Measurements from ENCODE around the gene FER1L5.
"Not testable (repeated sequence)": the region's sequence is repeated elsewhere in the genome, so short reads cannot be mapped to it uniquely, and the experiment has no call there.

Gene FER1L5

DNA sequence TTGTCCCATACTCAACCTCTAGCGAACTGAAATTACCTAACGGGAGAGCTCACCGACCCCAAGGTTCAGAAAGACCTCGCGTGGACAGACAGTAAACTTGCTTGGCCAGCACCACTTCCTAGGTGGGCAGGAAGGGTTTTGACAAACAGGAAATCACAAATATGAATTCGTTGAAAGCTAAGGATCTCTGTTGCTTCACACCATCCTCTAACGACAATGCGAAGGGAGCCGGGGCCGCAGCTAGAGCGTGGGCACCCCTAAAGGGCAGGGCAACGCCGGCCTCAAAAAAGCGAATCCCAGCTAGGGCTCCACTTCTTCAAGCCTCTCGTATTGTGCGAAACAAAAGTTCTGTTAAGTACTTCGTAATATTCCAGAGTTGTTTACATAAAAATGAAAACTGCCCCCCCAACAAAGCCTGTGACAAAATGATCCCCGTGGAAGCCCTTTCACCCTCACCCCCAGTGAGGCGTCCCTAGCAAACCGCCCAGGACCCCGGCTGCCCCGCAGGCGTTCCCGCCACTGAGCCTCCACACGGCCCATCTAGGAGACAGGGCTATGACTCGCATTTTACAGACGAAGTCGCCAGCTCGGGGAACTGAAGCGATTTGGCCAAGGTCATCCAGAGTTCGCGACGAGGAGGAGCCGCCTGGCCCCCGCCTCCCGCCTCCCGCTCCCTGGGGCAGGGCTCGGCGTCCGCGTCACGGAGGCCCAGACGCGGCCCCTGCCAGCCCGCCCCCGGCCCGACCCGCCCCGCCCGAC is 5.0 kb upstream of the FER1L5 start:
- peak; percentile 89 for DNase-seq

- peak; percentile 96 for DNase-seq
These were observed 4.1 kb upstream of the FER1L5 start, which contains the start of gene KANSL3 for GRCh38 chr2:96638144-96639121. TSS of gene KANSL3 (minus strand) at chr2:96638312. CDS start at chr2:96637135, 1,177 bp downstream.

- no peak for DNase-seq
These were observed 5.1 kb downstream of the FER1L5 start for GRCh38 chr2:96647681-96648080.

DNA sequence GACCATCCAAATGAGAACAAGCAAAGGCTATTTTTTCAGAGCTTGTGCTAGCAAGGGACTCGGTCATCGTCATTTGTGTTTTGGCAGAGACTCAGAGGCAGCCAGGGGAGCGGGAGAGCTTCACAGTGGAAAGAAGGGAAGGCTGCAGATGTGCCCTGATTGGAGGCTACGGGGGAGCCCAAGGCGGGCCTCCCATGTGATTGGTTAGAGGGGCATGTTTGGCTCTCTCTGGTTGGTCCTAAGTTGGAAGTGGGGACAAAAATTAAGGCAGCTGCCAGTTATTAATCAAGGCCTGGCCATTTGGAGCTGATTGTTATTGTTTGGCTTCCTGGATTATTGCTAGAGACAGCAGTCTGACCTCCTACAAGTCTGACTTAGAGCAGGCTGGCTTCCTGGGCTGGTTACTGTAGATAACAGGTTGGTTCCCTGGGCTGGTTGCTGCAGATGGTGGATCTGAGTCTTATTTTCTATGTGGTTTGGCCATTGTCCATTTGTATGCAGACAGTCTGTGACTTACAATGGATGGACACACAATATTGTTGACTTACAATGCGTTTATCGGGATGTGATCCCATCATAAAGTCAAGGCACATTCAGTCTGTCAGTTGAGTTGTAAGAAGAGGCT is 5.9 kb downstream of the FER1L5 start:
- DNase-seq = no peak

DNA sequence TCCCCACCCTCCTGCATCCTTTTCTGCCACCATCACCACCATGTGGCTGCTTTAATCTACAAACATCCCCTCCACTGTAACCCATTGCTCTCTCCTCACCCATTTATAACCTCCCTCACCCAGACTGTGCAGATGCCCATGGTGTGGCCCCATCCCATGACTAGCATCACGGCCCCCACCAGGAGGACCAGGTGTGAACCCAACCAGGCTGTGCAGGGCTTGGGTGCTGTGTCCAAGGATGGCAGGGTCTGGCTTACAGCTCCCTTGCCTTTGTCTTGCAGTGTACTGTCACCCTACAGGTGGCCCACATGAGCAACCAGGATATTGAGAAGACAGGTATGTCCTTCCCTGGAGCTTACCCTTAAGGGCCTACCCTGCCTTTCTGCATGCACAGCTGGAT is 6.8 kb downstream of the FER1L5 start:
- DNase-seq = no peak

DNA sequence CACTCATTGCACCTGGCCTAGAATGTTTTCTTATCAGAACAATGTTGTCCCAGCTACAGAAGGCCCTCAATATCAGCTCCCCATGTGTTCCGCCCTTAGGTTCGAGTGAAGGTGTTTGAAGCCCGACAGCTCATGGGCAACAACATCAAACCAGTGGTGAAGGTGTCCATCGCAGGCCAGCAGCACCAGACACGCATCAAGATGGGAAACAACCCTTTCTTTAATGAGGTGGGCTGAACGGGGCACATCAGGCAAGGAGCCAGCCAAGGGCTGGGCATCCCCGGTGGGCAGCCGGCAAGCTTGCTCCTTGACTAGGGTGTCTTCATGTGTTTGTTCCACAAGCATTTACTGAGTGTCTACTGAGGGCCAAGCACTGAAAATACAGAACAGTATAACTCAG is 9.2 kb downstream of the FER1L5 start:
- DNase-seq = no peak

DNA sequence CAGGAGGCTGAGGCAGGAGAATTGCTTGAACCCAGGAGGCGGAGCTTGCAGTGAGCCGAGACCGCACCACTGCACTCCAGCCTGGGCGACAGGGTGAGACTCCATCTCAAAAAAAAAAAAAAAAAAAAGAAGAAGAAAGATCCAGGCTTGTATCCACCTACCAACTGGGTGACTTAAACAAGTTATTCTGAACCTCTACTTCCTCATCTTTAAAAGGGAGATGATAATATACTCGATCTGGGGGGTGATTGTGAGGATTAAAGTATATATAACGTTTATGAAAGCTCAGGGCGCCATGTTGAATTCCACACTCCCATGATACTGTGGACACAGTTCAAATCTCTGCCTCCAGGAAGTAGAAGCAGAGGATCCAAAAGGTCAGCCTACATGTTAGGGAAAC is 12.2 kb downstream of the FER1L5 start:
- not testable (repeated sequence) for DNase-seq

DNA sequence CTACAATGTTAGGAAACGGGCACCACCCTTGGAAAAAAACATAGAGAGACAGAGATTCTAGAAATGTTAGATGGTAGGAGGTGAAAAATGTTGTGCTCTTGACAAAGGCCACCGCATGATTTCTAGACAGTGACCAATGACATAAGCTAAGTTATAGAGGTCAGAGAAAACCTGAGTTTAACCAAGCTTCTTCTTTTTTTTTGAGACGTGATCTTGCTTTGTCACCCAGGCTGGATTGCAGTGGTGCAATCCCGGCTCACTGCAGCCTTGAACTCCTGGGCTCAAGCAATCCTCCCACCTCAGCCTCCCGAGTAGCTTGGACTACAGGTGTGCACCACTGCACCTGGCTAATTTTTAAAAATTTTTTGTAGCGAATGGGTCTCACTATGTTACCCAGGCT is 13.0 kb downstream of the FER1L5 start:
- DNase-seq = no peak

DNA sequence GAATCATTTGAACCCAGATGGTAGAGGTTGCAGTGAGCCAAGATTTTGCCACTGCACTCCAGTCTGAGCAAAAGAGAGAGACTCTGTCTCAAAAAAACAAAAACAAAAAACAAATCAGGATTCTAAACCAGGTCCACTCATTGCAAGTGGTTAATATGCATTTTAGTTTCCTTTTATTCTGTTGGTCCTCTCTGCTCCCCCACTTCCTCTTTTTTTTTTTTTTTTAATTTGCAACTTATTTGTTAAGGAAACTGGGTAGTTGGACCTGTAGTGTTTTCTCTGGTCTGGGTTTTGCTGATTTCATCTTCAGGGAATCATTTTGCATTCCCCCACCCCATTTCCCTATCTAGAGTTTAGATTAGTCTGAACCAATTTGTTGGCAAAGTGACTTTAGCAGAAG is 14.0 kb downstream of the FER1L5 start:
- no peak for DNase-seq

DNA sequence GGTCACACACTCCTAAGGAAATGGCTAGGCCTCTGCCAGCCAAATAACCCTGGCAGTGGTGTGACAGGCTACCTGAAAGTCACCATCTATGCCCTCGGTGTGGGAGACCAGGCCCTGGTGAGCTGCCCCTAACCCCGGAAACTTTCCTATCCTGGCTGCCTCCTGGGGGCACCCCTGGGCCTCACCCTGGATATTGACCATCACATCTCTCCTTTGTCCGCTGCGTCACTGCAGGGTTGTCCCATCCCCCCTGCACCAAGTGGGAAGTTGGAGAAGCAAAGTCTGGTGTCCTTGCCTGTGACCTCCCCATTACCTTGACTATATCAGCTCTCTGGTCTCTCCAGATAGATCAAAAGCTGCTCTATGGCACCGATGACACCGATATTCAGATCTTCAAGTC is 18.8 kb downstream of the FER1L5 start:
- no peak for DNase-seq

- no peak for DNase-seq
These were observed 19.8 kb downstream of the FER1L5 start for GRCh38 chr2:96662360-96662759.

GRCh38 chr2:96663177-96663576 is 20.6 kb downstream of the FER1L5 start:
- no peak for DNase-seq

DNA sequence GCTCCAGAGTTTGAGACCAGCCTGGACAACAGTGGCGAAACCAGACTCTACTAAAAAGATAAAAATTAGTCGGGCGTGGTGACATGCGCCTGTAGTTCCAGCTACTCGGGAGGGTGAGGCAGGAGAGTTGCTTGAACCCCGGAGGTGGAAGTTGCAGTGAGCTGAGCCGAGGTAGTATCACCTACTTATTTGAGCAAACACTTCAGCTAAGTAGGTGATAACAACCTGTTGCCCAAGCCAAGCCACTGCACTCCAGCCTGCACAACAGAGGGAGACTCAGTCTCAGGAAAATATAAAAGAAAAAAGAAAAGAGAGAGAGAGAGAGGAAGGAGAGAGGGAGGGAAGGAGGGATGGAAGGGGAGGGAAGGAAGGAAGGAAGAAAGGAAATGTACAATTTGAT is 21.3 kb downstream of the FER1L5 start:
- no peak for DNase-seq

DNA sequence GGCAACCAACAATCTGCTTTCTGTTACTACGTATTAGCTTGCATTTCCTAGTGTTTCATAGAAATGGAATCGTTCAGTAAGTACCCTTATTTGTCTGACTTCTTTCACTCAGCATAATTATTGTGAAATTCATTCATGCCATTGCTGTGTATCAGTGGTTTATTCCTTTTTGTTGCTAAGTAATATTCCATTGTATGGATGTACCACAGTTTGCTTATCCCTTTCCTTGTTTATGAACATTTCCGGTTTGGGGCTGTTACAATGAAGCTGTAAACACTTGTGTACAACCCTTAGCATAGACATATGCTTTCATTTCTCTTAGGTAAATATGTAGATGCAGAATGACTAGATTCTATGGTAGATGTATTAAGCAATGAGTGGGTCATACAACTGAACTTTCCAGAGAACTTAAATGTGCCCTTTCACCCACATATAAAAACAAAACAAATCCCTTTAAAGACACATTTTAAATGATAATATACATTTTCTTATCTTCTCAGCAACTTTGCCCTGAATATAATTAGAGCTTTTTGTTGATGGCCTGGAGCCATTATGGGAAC is 21.9 kb downstream of the FER1L5 start:
- no peak for DNase-seq

DNA sequence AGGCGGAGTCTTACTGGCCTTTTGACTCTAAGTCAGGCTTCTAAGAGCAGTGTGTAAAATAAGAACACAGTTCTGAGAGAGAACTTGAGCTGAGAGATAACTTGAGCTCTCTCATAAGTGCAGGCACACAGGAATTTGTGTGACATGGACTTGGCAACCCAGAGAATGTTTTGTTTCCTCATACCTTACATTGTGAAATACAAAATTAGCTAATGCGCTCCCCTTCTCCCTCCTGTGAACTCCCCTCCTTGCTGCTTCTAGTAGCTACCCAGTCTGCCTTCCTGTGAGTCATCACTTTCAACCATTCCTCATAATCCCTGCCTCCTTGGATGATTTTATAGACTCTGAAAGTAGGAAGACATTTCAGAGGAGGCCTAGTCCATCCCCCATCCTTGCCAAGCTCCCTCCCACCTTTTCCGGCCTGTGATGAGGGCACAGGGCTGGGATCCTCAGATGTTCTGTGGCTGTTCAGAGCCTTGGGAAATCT is 22.6 kb downstream of the FER1L5 start:
- DNase-seq = no peak

GRCh38 chr2:96665717-96666116 is 23.2 kb downstream of the FER1L5 start:
- not testable (repeated sequence) for DNase-seq

DNA sequence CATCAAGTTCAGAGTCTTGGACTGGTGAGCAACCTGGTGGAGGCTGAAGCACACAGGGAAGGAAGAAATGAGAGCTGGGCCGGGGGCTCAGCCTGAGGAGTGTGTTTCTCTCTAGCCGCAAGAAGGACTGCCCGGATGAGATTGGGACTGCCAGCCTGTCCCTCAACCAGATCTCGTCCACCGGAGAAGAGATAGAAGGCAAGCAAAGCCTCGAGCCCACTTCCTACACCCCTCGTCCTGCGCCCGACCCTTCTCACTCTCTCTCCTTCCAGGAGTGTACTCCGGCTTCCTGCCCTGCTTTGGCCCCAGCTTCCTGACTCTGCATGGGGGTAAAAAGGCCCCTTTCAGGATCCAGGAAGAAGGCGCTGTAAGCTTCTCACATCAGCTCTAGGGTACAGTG is 26.2 kb downstream of the FER1L5 start:
- DNase-seq = no peak

DNA sequence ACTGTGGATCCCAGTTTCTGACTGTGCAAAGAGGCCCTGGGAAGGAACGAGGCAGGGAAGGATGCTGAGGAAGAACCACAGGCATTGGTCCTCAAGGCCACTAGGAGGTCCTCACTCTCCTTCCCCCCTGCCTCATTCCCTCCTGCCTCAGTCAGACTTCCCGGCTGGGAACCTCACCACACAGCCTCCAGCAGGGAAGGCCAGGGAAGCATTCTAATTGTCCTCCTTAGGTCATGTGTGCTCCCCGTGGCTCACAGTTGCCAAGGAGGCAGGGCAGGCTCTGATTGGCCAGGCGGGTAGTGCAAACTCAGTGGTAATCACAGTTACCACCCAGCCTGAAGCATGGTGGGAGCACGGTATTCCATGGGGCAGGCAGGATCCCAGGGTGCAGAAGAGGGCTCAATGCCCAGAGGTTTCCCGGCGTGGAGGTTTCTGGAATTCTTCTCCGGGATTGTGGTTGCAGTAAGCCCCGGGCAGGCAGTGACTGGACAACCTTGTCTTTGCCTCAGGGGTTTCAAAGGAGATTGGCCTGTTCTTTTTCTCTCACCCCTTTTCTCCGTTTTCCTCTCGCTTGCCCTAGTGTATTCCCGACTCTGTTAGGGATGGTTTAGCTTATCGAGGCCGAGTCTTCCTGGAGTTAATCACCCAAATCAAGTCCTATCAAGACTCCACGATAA is 27.1 kb downstream of the FER1L5 start:
- DNase-seq = no peak

DNA sequence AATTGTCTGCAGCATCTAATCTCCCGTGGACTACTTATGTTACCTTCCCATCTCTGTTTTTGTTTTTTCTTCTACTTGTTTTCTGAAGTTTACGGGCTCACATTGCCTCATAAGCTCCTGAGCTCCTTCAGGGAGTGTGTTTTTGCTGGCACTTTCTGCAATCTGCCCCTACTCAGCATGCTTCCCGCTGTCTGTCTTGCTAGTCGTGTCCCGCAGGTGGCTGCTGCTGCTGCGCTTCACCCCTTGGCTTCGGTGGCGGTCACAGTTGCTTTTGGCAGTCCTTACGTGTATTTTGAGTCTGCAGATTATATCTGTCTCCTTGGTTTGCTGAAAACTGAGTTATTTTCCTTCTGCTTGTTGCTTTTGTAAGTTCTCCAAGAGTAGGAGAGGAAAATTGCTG is 37.3 kb downstream of the FER1L5 start:
- no peak for DNase-seq

DNA sequence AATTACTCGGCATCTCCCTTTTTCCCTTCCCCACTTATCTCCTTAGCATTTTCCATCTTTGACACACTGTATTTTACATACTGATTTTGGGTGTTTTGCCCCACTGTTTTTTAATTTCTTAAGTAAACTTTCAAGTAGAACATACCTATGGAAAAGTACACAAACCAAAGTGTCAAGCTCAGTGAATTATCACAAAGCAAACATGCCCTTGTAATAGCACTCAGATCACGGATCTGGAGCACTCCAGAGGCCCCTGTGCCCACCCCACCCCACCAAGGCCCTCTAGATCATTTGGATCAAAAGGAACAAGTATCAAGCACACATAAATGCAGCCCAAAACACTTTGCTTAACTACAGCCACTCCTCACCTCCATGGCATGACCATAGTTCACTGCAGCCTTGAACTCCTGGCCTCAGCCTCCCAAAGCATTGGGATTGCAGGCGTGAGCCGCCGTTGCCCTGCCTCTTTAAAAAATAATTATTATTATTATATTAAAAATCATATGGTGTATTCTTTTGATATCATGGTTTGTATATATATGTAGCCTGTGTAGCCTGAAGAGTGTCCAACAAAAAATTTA is 38.1 kb downstream of the FER1L5 start:
- no peak for DNase-seq

DNA sequence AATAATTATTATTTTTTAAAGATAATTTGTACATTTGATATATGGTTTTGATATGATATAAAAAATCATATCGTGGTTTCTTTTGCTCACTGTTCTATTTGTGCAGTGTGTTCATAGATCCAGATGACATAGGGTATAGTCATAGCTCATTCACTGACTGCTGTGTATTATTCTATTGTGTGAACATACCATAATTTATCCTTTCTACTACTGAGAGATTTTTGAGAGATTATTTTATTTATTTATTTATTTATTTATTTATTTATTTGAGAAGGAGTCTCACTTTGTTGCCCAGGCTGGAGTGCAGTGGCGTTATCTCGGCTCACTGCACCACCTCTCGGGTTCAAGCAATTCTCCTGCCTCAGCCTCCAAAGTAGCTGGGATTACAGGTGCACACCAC is 39.0 kb downstream of the FER1L5 start:
- DNase-seq = no peak

- DNase-seq = no peak
These were observed 40.7 kb downstream of the FER1L5 start for GRCh38 chr2:96683307-96683706.

Data from right forelimb (tissue), 1 donor.